Loucy (cell line): ENCODE measurements around the gene FCHSD2.

Experiments
- H2AFZ ChIP-seq: fragments of 200-600 bp; sonication (generic); 2 replicates; pipeline ENCODE4 v1.6.0; 2016; ENCODE audit warnings: antibody characterized with exemption, mild to moderate bottlenecking, low read length, moderate library complexity
- H3F3A ChIP-seq: fragments of 200-600 bp; 2 replicates; pipeline ENCODE4 v1.6.0; 2016; ENCODE audit warnings: antibody characterized with exemption, low read depth, mild to moderate bottlenecking
- H3K27me3 ChIP-seq: fragments of 200-600 bp; sonication (generic); 2 replicates; pipeline ENCODE4 v1.6.1; 2014; ENCODE audit warnings: low read length, mild to moderate bottlenecking; ENCODE audit not compliant: insufficient read depth, poor library complexity, severe bottlenecking
- H3K36me3 ChIP-seq: fragments of 200-600 bp; sonication (generic); 2 replicates; pipeline ENCODE4 v1.6.1; 2016; ENCODE audit warnings: low read length; ENCODE audit not compliant: insufficient read depth
- H3K4me1 ChIP-seq: fragments of 200-600 bp; sonication (generic); 2 replicates; pipeline ENCODE4 v1.5.1; 2014; ENCODE audit warnings: low read length, mild to moderate bottlenecking; ENCODE audit not compliant: insufficient read depth, poor library complexity, severe bottlenecking
- H3K4me2 ChIP-seq: fragments of 200-600 bp; sonication (generic); 2 replicates; pipeline ENCODE4 v1.6.0; 2014; ENCODE audit warnings: antibody characterized with exemption, low read length, low read depth, mild to moderate bottlenecking; ENCODE audit not compliant: poor library complexity, severe bottlenecking
- H3K4me3 ChIP-seq: fragments of 200-600 bp; sonication (generic); 2 replicates; pipeline ENCODE4 v1.5.1; 2014; ENCODE audit warnings: low read length, mild to moderate bottlenecking, mixed read lengths; ENCODE audit not compliant: poor library complexity, severe bottlenecking
- H3K79me2 ChIP-seq: fragments of 200-600 bp; sonication (generic); 2 replicates; pipeline ENCODE4 v1.6.1; 2014; ENCODE audit warnings: low read length; ENCODE audit not compliant: insufficient read depth
- H3K9ac ChIP-seq: fragments of 200-600 bp; sonication (generic); 2 replicates; pipeline ENCODE4 v1.6.0; 2014; ENCODE audit warnings: mild to moderate bottlenecking, low read depth, low read length, moderate library complexity; ENCODE audit not compliant: poor library complexity, severe bottlenecking
- H3K9me2 ChIP-seq: fragments of 200-600 bp; sonication (generic); replicated peaks from 2 replicates; pipeline ENCODE4 v1.6.1; 2016; ENCODE audit warnings: low read depth, low read length, mixed read lengths
- H3K9me3 ChIP-seq: fragments of 200-600 bp; sonication (generic); 2 replicates; pipeline ENCODE4 v1.6.1; 2014; ENCODE audit warnings: mild to moderate bottlenecking, antibody characterized with exemption, low read length, low read depth; ENCODE audit not compliant: insufficient read depth
- H4K20me1 ChIP-seq: fragments of 200-600 bp; sonication (generic); 2 replicates; pipeline ENCODE4 v1.6.0; 2014; ENCODE audit warnings: antibody characterized with exemption, low read length, mild to moderate bottlenecking; ENCODE audit not compliant: insufficient read depth, poor library complexity, severe bottlenecking
- EZH2phosphoT487 ChIP-seq: fragments of 200-600 bp; IDR thresholded peaks from 2 replicates; pipeline ENCODE4 v1.6.1; 2018; ENCODE audit warnings: antibody characterized with exemption, mild to moderate bottlenecking, moderate library complexity, borderline replicate concordance
- TF ChIP-seq, protein P1 (sequence below): fragments of 200-600 bp; sonication (generic); conservative IDR thresholded peaks from 2 replicates; pipeline ENCODE4 v1.5.1; 2014; ENCODE audit warnings: mild to moderate bottlenecking, antibody characterized with exemption, low read length

FCHSD2 gene

GRCh38 chr11:72985645-72986044, 156.5 kb downstream of the FCHSD2 start:
- Histone ChIP-seq H3K4me2 (no peak overlapping the region), H3K9me2 (no peaks in the 10 kb centered on the region), H3K9ac (no peak overlapping the region), H3K9me3 (no peaks in the 10 kb centered on the region), H3K4me3 (no peak overlapping the region), H4K20me1 (peaks cover 19% of the 10 kb centered on the region), H3K4me1 (no peaks in the 10 kb centered on the region), H3F3A (peaks cover 5% of the 10 kb centered on the region; the same call in 1 of the 2 replicates), H3K36me3 (peaks cover 82% of the 10 kb centered on the region), H3K27me3 (no peaks in the 10 kb centered on the region), H3K79me2 (peaks cover 15% of the 10 kb centered on the region; the same call in 1 of the 2 replicates), H2AFZ (no peak overlapping the region)
- TF ChIP-seq, protein P1, sequence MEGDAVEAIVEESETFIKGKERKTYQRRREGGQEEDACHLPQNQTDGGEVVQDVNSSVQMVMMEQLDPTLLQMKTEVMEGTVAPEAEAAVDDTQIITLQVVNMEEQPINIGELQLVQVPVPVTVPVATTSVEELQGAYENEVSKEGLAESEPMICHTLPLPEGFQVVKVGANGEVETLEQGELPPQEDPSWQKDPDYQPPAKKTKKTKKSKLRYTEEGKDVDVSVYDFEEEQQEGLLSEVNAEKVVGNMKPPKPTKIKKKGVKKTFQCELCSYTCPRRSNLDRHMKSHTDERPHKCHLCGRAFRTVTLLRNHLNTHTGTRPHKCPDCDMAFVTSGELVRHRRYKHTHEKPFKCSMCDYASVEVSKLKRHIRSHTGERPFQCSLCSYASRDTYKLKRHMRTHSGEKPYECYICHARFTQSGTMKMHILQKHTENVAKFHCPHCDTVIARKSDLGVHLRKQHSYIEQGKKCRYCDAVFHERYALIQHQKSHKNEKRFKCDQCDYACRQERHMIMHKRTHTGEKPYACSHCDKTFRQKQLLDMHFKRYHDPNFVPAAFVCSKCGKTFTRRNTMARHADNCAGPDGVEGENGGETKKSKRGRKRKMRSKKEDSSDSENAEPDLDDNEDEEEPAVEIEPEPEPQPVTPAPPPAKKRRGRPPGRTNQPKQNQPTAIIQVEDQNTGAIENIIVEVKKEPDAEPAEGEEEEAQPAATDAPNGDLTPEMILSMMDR: no peak
- TF ChIP-seq EZH2phosphoT487: no peak

GRCh38 chr11:72984453-72985077, 157.6 kb downstream of the FCHSD2 start:
- no peak overlapping the region for H2AFZ ChIP-seq
- no peaks in the 10 kb centered on the region for H3K27me3 ChIP-seq
- H3K9me3 ChIP-seq: no peaks in the 10 kb centered on the region
- peaks cover 11% of the 10 kb centered on the region; the same call in 1 of the 2 replicates for H3F3A ChIP-seq
- H3K36me3 ChIP-seq: peaks cover 87% of the 10 kb centered on the region
- H3K4me2 ChIP-seq: no peak overlapping the region
- TF ChIP-seq EZH2phosphoT487: no peak
- TF ChIP-seq, protein P1: no peak
- no peak overlapping the region for H3K9ac ChIP-seq
- no peaks in the 10 kb centered on the region for H3K4me1 ChIP-seq
- no peaks in the 10 kb centered on the region for H3K9me2 ChIP-seq
- H3K4me3 ChIP-seq: no peak overlapping the region
- H4K20me1 ChIP-seq: peaks cover 13% of the 10 kb centered on the region
- H3K79me2 ChIP-seq: peaks cover 8% of the 10 kb centered on the region; the same call in 1 of the 2 replicates

GRCh38 chr11:72983560-72983959, 158.6 kb downstream of the FCHSD2 start:
- H3K36me3 ChIP-seq: peaks cover 87% of the 10 kb centered on the region
- no peak for TF ChIP-seq EZH2phosphoT487
- TF ChIP-seq, protein P1: no peak
- H3K9me2 ChIP-seq: no peaks in the 10 kb centered on the region
- no peaks in the 10 kb centered on the region for H3K27me3 ChIP-seq
- no peaks in the 10 kb centered on the region for H3K9me3 ChIP-seq
- H3K79me2 ChIP-seq: no peaks in the 10 kb centered on the region; the same call in 1 of the 2 replicates
- no peak overlapping the region for H2AFZ ChIP-seq
- H4K20me1 ChIP-seq: peaks cover 6% of the 10 kb centered on the region
- H3K4me1 ChIP-seq: no peaks in the 10 kb centered on the region
- no peak overlapping the region for H3K9ac ChIP-seq
- H3F3A ChIP-seq: peaks cover 11% of the 10 kb centered on the region; the same call in 1 of the 2 replicates
- H3K4me2 ChIP-seq: no peak overlapping the region
- no peak overlapping the region for H3K4me3 ChIP-seq
